ENCODE results near the gene ATP8B4. TPM values are rescaled to one million over a fixed set of nuclear protein-coding genes. Genes with fewer than 3 reads are reported as not detected.

Gene ATP8B4
- total and polyA plus RNA-seq, 2 donors (not counting 1 experiment from before 2014, with no cell fraction given): 0.42 TPM; not detected in 1

GRCh38 chr15:49865925-49866757 lies 252.9 kb downstream of the ATP8B4 start:
- no peak overlapping the region for H3K4me3 Mint-ChIP-seq
- H3K4me1 Mint-ChIP-seq: no peaks in the 10 kb centered on the region
- 92% methylated on average over 6 of the region's 10 CpGs for WGBS (ENCODE audit: insufficient coverage)
- H3K27me3 Mint-ChIP-seq: no peaks in the 10 kb centered on the region
- no peak for DNase-seq
- Histone ChIP-seq H3K27ac (ENCODE audit: low read length in 2 of 2) (no peak overlapping the region), H3K4me2 (replicated peaks; ENCODE audit: low read depth, low read length, poor library complexity, severe bottlenecking) (no peak overlapping the region), H3K79me2 (ENCODE audit: control insufficient read depth, insufficient read depth, low read length) (no peaks in the 10 kb centered on the region), H4K20me1 (ENCODE audit: control insufficient read depth, insufficient read depth, low read length, poor library complexity, severe bottlenecking) (no peaks in the 10 kb centered on the region), H3K4me1 (ENCODE audit: control insufficient read depth in 2 of 2, insufficient read depth in 2 of 2, low read length in 2 of 2) (no peaks in the 10 kb centered on the region), H3K9me3 (ENCODE audit: control extremely low read depth in 1 of 3, control insufficient read depth in 2 of 3, insufficient read depth in 1 of 3, low read length in 2 of 3) (no peaks in the 10 kb centered on the region), H3K27me3 (replicated peaks in 1 of 4; ENCODE audit: control extremely low read depth in 1 of 4, control insufficient read depth in 3 of 4, insufficient read depth in 4 of 4, low read length in 3 of 4) (no peaks in the 10 kb centered on the region), H3K4me3 (ENCODE audit: control extremely low read depth in 1 of 5, extremely low read depth in 1 of 5, insufficient read depth in 1 of 5, low read depth in 2 of 5, low read length in 4 of 5) (no peak overlapping the region), H3K9ac (ENCODE audit: low read length) (no peak overlapping the region), H3K36me3 (replicated peaks in 1 of 2; ENCODE audit: control extremely low read depth in 1 of 2, control insufficient read depth in 1 of 2, extremely low read depth in 1 of 2, insufficient read depth in 2 of 2, low read length in 1 of 2) (no peaks in the 10 kb centered on the region), H2AFZ (ENCODE audit: insufficient read depth, low read depth, low read length, poor library complexity, severe bottlenecking) (no peak overlapping the region)
- ChIA-PET CTCF (no interaction called here), POLR2A (no interaction called here)
- H3K27ac Mint-ChIP-seq: no peak overlapping the region
- intact Hi-C loops (cut with micrococcal nuclease): no loop called here
- no peak for ATAC-seq (ENCODE audit: low read depth)
- H3K9me3 Mint-ChIP-seq (ENCODE audit: insufficient read depth): no peaks in the 10 kb centered on the region
- TF ChIP-seq CTCF (IDR thresholded peaks at IDR 0.05) (no peak), EZH2 (IDR thresholded peaks at IDR 0.05; ENCODE audit: borderline replicate concordance, insufficient read depth, low read depth, low read length, poor library complexity, severe bottlenecking) (no peak)

GRCh38 chr15:49864251-49864650 lies 254.8 kb downstream of the ATP8B4 start:
- Histone ChIP-seq H3K4me1 (ENCODE audit: control insufficient read depth in 2 of 2, insufficient read depth in 2 of 2, low read length in 2 of 2) (no peaks in the 10 kb centered on the region), H3K36me3 (replicated peaks in 1 of 2; ENCODE audit: control extremely low read depth in 1 of 2, control insufficient read depth in 1 of 2, extremely low read depth in 1 of 2, insufficient read depth in 2 of 2, low read length in 1 of 2) (no peaks in the 10 kb centered on the region), H3K27me3 (replicated peaks in 1 of 4; ENCODE audit: control extremely low read depth in 1 of 4, control insufficient read depth in 3 of 4, insufficient read depth in 4 of 4, low read length in 3 of 4) (no peaks in the 10 kb centered on the region), H3K79me2 (ENCODE audit: control insufficient read depth, insufficient read depth, low read length) (no peaks in the 10 kb centered on the region), H3K9me3 (ENCODE audit: control extremely low read depth in 1 of 3, control insufficient read depth in 2 of 3, insufficient read depth in 1 of 3, low read length in 2 of 3) (no peaks in the 10 kb centered on the region), H2AFZ (ENCODE audit: insufficient read depth, low read depth, low read length, poor library complexity, severe bottlenecking) (no peak overlapping the region), H3K4me2 (replicated peaks; ENCODE audit: low read depth, low read length, poor library complexity, severe bottlenecking) (no peak overlapping the region), H3K9ac (ENCODE audit: low read length) (no peak overlapping the region), H3K27ac (ENCODE audit: low read length in 2 of 2) (no peak overlapping the region), H4K20me1 (ENCODE audit: control insufficient read depth, insufficient read depth, low read length, poor library complexity, severe bottlenecking) (no peaks in the 10 kb centered on the region), H3K4me3 (ENCODE audit: control extremely low read depth in 1 of 5, extremely low read depth in 1 of 5, insufficient read depth in 1 of 5, low read depth in 2 of 5, low read length in 4 of 5) (no peak overlapping the region)
- no peak for ATAC-seq (ENCODE audit: low read depth)
- DNase-seq: no peak
- intact Hi-C loops (cut with micrococcal nuclease): no loop called here
- no CpG with 5 or more reads among the region's 2 CpGs for WGBS (ENCODE audit: insufficient coverage)
- TF ChIP-seq CTCF (IDR thresholded peaks at IDR 0.05) (no peak), EZH2 (IDR thresholded peaks at IDR 0.05; ENCODE audit: borderline replicate concordance, insufficient read depth, low read depth, low read length, poor library complexity, severe bottlenecking) (no peak)
- H3K4me3 Mint-ChIP-seq: no peak overlapping the region
- H3K27ac Mint-ChIP-seq: no peak overlapping the region
- CTCF ChIA-PET: no interaction called here
- POLR2A ChIA-PET: no interaction called here
- no peaks in the 10 kb centered on the region for H3K27me3 Mint-ChIP-seq
- H3K4me1 Mint-ChIP-seq: no peaks in the 10 kb centered on the region
- no peaks in the 10 kb centered on the region for H3K9me3 Mint-ChIP-seq (ENCODE audit: insufficient read depth)

Measured in B cell (primary cell).